Activated gamma-delta T cell treated with Interleukin-2 at 50 U/mL for 16 hours (primary cell): ENCODE measurements around the gene NDUFS7.

Experiments
- DNase-seq: peaks from one replicate; pipeline ENCODE4 v3.0.0-alpha.2; 2020

Gene NDUFS7

DNA sequence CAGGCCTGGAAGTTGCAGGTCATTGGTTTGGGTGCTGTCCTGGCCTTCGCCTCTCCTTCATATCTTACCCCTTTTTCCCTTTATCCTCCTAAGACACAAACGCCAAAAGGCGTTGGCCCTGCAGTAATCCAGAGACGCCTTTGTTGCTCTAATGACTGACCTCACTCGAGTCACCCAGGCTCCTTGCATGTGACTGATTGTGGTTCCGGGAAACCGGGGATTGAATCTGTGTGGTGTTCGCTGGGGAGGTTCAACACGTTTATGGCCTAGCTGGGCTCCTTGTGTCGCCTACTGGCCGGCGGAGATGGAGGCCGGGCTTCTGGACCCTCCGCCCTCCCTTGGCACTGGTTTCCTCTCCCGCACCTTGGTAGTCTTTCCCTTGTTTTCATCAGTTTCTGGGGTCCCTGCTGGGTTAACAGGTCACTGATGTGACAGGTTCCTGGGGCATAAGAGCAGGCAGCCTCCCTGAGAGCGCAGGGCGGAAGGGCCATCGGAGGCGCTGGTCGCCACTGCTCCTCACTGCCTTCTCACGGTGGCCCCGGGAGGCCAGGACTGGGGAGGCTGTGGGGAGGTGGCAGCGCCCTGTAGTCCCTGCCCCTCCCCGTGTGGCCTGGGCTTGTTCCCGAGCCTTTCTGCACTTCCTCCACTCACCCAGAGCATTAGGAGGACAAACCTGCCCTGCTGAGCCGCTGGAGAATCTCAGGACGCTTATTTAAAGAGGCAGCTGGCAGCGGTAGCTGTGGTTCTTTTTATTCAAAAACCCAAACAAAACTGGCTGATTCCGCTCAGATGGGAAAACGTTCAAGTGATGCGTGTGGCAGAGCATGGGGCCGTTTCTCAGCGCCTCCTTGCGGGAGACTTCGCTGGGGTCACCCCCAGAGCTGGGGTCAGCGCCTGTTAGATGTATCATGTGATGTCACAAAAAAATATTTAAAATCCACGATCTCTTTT, 18.1 kb upstream of the NDUFS7 start:
- no peak for DNase-seq

DNA sequence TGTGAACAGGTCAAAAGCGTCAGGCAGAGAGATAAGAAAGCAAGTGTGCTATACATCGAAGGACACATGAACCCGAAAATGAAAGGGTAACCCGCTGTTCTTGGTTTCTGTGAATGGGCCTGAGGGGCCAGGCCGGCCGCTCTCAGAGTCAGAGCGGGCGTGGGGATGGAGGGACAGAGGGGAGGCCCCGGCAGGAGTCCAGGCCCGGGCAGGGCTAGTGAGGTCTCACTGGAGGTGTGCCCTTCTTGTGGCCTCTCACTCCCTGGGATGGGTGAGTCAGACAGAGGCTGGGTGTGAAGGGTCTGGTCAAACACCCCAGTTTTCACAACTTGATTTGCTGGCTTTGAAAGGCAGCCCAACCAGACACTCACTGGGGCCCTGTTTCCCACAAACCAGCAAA, 17.4 kb upstream of the NDUFS7 start:
- no peak for DNase-seq

DNA sequence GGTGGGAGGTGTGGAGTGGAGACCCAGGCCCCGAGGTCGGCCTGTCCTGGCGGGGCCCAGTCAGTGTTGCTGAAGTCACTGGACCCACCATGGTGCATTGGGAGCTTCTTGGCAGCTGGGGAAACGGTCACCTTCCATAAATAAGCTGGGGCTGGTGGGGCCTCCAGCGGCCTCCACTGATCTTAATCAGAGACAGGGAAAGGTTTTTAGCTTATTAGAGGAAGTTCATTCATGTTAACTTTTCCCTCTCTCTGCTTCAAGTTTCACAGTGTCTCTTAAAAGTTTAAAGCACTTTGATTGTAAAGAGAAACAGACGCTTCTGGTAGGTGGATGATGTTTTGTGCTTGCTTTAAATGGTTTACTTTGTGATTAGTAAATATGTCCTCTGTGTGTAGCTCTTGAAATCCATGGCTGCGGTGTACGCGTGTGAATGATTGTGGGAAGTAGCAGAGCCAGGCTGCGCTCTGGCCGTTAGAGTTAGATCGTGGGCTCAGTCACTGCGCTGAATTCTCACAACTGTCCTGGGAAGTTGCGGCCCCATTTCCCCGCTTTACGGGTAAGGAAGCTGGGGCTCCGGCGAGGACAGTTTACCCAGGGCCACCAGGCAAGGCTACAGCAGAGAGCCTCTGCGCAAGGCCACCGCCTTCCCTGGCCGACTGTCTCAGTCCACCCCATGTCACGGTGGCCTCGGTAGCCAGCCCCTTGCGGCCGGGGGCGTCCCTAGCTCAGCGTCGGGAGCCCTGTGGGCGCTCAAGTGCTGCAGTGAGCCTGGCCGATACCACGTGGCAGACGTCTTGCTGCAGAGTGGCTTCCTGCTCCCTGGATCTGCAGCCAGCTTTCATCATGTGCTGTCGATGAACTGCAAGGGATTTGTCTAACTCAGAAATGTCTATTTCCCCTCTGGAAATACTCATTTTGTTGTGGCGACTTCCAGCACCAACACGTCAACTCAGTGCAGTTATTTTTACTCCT, 16.5 kb upstream of the NDUFS7 start:
- DNase-seq: no peak

DNA sequence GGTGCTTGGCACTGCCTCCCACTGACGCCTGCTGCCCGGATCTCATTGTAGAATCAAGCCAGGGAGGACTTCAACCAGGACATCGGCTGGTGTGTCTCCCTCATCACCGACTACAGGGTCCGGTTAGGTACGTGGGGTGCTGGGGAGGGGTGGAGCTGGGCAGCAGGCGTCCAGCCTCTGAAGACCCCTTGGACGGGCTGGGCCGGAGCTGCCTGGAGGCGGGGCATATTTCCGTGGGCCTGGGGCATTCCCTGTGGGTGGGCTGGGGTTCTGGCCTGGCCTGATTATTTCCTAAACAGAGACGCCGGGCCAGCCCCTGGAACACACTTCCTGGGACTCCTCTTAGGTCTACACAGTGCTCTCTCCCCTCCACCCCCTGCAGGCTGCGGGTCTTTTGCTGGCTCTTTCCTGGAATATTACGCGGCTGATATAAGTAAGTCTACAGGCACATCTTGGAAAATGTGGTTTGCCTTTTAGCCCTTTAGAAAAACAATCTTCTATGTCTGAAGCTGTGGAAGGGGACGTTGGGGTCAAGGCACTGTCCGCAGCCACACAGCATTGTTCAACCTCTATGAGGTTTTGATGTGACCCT, 14.4 kb upstream of the NDUFS7 start:
- no peak for DNase-seq

DNA sequence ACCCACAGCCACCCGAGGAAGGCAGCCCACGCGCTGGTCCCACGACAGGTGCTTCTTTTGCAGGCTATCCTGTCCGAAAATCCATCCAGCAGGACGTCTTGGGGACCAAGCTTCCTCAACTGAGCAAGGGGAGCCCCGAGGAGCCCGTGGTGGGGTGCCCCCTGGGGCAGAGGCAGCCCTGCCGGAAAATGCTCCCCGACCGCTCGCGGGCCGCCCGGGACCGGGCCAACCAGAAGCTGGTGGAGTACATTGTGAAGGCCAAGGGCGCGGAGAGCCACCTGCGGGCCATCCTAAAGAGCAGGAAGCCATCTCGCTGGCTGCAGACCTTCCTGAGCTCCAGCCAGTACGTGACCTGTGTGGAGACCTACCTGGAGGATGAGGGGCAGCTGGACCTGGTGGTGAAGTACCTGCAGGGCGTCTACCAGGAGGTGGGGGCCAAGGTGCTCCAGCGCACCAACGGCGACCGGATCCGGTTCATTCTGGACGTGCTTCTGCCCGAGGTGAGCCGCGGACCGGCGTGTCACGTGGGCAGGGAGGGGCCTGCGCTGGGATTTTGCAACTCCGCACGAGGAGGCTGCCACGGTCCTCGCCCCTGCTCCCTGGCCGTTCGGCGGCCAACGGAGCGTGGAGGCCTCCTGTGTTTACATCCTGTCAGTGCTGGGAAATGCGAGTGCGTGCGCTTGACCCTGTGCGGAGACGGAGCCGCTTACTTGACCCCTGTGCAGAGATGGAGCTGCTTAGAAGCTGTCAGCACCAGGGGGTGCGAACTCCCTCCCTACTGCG, 12.9 kb upstream of the NDUFS7 start:
- no peak for DNase-seq

DNA sequence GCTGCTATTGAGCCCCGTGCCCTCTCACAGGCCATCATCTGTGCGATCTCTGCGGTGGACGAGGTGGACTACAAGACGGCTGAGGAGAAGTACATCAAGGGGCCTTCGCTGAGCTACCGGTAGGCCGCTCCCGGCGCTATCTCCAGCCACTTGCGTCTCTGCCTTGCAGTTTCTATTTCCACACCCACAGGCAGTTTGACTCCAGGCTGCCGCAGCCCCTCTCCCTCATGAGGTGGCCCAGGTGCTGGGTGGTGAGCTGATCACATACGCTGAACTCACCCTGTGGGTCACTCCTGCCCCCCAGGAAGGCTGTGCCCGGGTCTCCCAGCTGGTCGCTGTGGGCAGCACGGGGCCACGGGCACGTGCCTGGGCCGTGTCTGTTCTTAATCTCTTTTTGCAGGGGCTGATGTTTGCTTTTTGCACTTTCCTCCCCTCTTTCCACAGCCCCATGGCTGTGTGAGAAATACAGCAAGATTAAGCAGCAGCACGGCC, 10.6 kb upstream of the NDUFS7 start:
- DNase-seq: no peak

DNA sequence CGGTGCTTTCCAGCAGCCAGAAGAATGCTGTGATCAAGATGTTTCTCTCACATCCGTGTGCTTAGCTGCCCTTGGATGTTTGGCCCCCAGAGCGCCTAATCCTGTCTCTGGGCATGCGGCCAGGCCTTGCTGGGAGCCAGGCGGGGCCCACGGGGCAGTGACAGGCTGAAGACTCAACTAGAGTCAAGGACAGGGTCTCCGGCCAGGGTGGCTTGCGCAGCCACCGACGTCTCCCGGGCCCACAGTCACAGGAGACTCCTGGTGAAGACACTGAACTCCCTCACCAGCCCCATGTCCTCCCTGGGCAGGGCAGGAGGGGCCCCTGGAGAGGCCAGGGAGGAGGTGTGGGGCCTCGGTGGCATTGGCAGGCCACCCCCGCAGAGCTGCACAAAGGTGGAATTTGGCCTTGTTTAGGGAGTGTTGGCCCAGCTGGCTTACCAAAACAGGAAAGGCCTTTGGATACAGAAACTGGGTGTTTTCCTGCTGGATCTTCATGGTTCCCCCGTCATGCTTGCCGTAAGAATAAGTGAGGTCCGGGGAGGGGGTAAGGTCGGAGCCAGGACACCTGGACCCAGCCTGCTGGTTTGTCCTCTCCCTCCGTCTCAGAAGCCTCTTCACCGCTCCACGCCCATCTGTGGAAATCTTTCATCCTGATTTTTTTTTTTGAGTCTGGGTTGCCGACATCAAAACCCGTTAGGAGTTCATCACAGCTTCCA, 10.0 kb upstream of the NDUFS7 start:
- DNase-seq: no peak

DNA sequence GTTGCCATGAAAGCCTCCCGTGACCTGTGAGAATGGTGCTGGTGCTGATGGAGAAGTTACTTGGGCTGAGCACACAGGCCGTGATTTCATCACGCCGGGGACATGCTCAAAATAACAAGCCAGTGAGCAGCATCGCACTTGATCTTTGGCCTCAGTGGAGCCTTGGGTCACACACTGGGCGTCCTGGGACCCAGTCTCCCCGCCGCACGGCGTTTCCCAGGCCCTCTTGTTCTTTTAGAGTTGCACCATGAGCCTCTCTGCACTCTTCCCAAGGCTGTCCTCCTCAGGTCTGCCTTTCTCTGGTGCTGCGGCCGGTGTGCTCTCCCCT, 9.5 kb upstream of the NDUFS7 start:
- DNase-seq: no peak

DNA sequence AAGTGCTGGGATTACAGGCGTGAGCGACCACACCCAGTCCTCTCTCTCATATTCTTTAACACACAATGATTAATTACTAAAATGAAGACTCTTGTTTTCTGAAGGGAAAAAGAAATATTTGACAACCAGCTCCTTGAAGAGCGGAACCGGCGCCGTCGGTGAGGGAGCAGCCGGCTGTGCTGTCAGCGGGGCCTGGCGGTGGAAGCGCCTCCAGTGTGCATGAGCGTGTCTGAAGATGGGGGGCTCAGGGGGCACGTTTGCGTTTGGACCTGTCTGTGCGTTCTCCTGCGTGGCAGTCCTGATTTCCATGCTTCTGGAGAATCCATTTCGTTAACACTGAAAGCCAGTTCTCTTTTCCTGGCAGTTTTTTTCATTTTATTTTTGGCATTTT, 7.3 kb upstream of the NDUFS7 start:
- DNase-seq: no peak

DNA sequence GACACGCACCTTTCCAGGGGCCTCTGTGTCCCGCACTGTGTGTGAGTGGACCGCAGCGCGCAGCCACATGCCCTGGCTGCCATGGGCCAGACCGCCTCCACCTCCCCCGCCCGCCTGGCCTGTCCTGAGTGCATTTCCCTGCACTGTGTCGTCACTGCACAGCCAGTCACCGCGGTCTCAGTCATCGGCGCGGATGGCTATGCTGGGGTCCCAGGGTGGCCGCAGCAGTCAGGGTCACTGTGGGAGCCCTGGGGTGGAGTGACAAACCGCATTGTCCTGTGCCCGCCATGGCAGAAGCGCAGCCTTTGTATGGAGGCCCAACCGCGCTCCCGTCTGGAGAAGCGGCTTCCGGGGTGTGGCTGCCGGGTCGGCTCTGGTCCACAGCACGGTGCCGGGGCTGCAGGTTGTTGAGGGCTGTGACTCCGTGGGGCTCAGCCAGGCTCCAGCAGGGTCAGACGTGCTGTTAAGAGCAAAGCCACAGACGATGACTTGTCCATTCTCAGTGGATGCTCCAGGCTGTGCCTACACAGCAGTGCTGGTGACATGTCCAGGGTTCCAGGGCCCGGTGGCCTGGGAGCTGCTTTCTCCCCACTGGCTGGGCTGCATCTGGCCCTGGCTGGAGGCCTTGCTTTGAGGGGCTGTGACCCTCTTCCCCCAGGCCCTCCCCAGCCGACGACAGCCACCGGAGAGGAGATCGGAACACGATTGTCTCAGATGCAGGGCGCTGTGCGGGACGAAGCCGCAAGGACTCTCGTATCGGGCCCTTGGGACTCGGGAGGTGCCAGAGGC, 6.3 kb upstream of the NDUFS7 start:
- no peak for DNase-seq

DNA sequence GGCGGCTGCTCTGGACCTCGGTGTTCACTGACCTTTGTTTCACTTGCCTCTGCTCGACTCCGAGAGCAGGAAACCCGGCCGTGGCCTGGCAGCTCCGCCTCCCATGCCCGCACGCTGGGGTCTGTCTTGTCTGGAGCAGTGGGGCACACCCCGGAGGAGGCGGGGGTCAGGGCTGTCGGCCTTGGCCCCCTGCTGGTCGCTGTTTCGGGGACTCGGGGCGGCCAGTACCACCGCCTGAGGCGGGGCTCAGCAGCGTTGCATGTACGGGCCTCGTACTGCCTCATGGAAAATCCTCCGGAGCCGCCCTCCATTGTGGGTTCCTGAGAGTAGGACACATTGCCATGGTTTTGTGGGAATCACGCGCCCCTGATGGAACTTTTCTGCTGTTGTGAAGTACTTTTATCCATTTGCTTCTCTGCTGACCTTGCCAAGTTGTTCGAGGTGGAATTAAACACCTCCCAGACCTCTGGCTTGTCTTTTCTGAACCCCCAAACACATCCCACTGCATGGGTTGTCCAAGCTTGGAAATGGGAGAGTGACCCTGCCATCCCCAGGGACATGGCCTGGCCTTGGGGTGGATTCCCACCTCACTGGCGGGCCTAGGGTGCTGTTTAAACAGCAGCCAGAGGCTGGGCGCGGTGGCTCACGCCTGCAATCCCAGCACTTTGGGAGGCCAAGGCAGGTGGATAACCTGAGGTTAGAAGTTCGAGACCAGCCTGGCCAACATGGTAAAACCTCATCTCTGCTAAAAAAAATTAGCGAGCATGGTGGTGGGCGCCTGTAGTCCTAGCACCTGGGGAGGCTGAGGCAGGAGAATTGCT, 5.5 kb upstream of the NDUFS7 start:
- no peak for DNase-seq

DNA sequence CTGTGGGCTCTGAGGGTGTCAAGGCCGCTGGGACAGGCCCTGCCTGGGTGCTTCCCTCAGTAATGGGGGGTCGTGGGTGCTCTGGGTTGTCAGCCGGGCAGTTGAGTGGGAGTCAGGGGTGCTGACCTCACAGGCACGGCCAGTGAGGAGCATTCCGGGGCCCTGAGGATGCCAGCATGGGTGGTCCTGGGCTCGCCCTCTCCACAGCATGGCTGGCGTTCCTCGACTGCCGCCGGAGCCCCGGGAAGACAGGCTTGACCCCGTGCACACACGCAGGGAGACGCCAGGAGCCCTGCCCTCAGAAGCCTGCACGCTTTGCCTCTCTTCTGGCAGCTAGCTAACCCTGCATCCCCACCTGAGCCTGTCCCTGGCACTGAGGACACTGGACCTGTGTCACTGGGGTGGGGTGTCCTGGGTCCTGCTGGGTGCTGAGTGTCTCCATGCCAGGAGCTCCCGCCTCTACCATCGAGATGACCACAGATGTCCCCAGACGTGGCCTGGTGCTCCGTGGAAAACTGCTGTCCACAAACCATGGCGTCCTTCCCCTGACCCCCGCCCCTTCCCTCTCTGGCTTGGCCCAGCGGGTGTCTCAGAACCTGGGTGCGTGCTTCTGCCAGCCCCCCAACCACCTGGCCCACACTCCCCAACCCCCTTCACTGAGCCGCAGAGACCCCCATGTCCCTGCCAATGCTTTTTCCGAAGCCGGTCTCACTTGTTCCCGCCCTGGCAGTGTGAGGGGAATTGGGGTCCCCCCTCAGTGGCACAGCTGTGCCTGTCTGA, 4.4 kb upstream of the NDUFS7 start:
- DNase-seq: no peak

DNA sequence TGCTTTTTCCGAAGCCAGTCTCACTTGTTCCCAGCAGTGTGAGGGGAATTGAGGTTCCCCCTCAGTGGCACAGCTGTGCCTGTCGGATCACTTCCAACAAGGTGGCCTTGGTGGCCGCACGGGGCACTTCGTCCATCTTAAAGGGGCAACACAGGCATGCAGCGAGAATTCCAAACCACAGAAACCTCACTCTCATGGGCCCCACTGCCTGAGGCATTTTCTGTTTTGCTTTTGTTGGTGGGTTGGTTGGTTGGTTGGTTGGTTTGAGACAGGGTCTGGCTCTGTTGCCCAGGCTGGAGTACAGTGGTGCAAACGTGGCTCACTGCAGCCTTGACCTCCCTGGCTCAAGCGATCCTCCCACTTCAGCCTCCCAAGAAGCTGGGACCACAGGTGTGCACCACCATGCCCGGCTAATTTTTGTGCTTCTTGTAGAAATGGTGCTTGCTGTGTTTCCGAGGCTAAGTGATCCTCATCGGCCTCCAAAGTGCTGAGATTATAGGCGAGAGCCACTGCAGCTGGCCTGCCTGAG, 3.7 kb upstream of the NDUFS7 start:
- no peak for DNase-seq

DNA sequence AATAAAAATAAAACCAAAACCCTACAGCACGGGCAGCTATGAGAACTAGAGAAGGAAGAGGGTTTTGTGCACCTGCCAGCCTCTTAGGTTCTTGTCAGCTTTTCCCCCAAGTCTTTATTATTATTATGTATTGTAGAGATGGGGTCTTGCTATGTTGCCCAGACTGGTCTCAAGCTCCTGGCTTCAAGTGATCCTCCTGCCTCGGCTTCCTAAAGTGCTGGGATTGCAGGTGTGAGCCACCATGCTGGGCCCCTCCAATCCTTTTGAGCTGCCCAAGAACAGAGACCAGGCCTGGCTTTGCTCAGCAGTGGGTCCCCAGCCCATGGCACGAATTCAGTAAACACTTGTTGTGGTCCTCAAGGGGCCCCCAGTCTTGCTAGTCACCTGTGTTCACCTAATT, 1.5 kb upstream of the NDUFS7 start:
- DNase-seq: no peak

DNA sequence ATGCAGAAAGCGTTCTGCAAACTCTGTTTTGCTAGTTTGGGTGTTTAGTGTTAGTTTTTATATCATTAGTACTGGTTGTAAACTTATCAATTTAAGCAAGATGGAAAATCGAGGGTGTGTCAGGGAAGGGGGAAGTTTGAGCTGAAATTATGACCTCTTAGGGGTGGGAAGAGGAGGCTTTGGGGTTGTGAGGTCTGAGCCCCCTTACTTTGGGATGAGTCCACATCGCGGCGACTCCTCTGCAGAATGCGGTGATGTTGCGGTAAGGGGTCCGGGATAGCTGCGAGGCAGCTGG, 743 bp upstream of the NDUFS7 start:
- DNase-seq: no peak

DNA sequence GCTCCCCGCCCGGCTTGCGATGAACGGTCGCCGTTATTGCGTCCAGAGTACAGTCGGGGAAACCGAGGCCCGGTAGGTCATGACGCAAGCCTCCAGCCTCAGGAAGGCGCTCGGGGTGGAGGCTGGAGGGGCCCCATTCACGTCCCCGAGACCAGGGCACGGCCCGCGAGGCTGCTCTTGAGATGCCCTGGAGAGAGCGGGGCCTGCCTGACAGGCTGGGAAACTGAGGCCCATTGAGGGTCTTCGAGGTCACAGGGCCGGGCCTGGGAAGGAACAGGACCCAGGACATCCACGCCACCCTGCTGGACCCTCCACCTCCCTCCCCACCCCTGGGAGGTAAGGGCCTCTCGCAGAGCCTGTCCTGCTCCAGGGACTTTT, 367 bp downstream of the NDUFS7 start:
- DNase-seq: no peak

DNA sequence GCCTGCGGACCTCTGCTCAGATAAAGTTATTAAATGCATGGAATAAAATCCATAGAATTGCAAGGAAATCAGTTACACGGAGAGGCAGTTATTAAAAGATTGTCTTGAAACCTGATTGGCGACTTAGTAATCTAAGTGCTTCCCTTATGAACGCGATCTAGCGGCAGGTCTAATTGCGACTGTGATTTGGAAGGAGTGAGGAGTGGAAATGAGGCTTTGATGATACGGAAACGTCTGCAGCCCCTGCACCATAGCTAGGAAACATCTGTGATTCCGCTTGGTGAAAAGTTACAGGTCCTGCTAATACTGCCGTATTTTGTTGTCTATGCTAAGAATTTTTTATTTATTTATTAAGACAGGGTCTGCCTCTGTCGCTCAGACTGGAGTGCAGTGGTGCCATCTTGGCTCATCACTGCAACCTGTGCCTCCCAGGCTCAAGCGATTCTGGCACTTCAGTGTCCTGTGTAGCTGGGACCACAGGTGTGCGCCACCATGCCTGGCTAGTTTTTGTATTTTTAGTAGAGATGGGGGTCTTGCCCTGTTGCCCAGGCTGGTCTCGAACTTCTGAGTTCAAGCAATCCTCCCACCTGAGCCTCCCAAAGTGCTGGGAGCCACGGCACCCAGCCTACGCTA, 887 bp downstream of the NDUFS7 start:
- DNase-seq: no peak

DNA sequence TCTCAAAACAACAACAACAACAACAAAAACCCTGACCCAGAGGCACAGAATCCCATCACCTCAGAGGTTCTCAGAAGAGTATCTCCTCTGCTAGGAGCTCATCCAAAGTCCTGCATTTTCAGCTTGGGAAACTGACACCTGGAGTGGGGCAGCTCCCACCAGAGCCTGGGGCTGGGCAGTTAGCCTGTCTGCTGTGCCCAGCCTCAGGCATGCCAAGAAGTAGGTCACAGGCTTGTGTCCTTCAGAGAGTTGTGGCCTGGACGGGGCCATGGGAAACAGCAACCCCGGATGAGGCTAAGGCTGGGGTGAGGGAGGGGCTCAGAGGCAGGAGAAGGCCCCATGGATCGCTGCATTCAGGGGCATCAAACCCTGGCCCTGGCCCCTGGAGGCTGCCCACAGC, 2.1 kb downstream of the NDUFS7 start:
- DNase-seq: no peak
